SKM-1 (cell line): Measurements from ENCODE around the gene CTSE.
"Not testable (repeated sequence)": the region's sequence is repeated elsewhere in the genome, so short reads cannot be mapped to it uniquely, and the experiment has no call there.

ENCODE experiments used
- DNase-seq: peaks from one replicate; lab custom pipeline; 2025; ENCODE audit not compliant: unreplicated experiment; lab: John Stamatoyannopoulos, UW

Gene CTSE

GRCh38 chr1:206020393-206021007, 3.2 kb downstream of the CTSE start:
- DNase-seq = no peak

GRCh38 chr1:206015071-206015470, 8.6 kb downstream of the CTSE start:
- DNase-seq = no peak

GRCh38 chr1:206014601-206015000, 9.1 kb downstream of the CTSE start:
- no peak for DNase-seq

GRCh38 chr1:206013026-206013795, 10.5 kb downstream of the CTSE start:
- no peak for DNase-seq

- peak; percentile 100 for DNase-seq
Observed at GRCh38 chr1:206012086-206012859, 11.4 kb downstream of the CTSE start.

- DNase-seq = no peak
Observed at GRCh38 chr1:206011057-206011456, 12.6 kb downstream of the CTSE start.

- DNase-seq = no peak
Observed at GRCh38 chr1:206010060-206010459, 13.6 kb downstream of the CTSE start.

- DNase-seq = no peak
Observed at GRCh38 chr1:206006946-206007345, 16.7 kb downstream of the CTSE start.

GRCh38 chr1:206005778-206006180, 17.9 kb downstream of the CTSE start:
- no peak for DNase-seq

GRCh38 chr1:206005234-206005633, 18.5 kb downstream of the CTSE start:
- no peak for DNase-seq

- DNase-seq = no peak
Observed at GRCh38 chr1:206004826-206005225, 18.9 kb downstream of the CTSE start.

- no peak for DNase-seq
Observed at GRCh38 chr1:206003854-206004800, 19.6 kb downstream of the CTSE start.

- DNase-seq = peak; percentile 83
Observed at GRCh38 chr1:206002871-206003801, 20.6 kb downstream of the CTSE start, which contains the start of gene RAB7B. TSS of gene RAB7B (minus strand) at chr1:206003395. CDS start at chr1:205994135, 9,260 bp downstream.

- DNase-seq = no peak
Observed at GRCh38 chr1:206002160-206002559, 21.5 kb downstream of the CTSE start.

GRCh38 chr1:206001476-206001888, 22.2 kb downstream of the CTSE start:
- peak; percentile 86 for DNase-seq

- no peak for DNase-seq
Observed at GRCh38 chr1:206000641-206001339, 22.9 kb downstream of the CTSE start.

- no peak for DNase-seq
Observed at GRCh38 chr1:205998457-205999241, 25.0 kb downstream of the CTSE start.

- not testable (repeated sequence) for DNase-seq
Observed at GRCh38 chr1:205996641-205997040, 27.1 kb downstream of the CTSE start.
